Stomach (tissue), 9 donors: ENCODE measurements around the gene ANKFN1. TPM values are rescaled to one million over a fixed set of nuclear protein-coding genes. Genes with fewer than 3 reads are reported as not detected.

Experiments
- DNase-seq, 2 donors: peaks; one replicate each; pipeline versions ENCODE4 v3.0.0 to v3.0.0-alpha.2; 2013 to 2019
- H3K27ac ChIP-seq, 5 donors: fragments of 200-600 bp in 4 of 5; sonication (generic) in 4 of 5; one replicate each; pipeline ENCODE4 v1.5.1; 2013 to 2019; ENCODE audit warnings: mild to moderate bottlenecking in 1 of 5, moderate library complexity in 1 of 5
- H3K27me3 ChIP-seq, 3 donors: fragments of 200-600 bp; sonication (generic); one replicate each; pipeline ENCODE4 v1.5.1; 2017 to 2019; ENCODE audit warnings: mixed run types in 1 of 3
- H3K36me3 ChIP-seq, 4 donors: fragments of 200-600 bp; sonication (generic); 1 replicate in 3 of 4; 2 replicates in 1 of 4; pipeline ENCODE4 v1.5.1; 2016 to 2019
- H3K4me1 ChIP-seq, 4 donors: fragments of 200-600 bp; sonication (generic); one replicate each; pipeline ENCODE4 v1.5.1; 2016 to 2019
- H3K4me3 ChIP-seq, 4 donors: fragments of 200-600 bp; sonication (generic) in 3 of 4; one replicate each; pipeline ENCODE4 v1.5.1; 2016 to 2019; ENCODE audit warnings: mild to moderate bottlenecking in 1 of 4
- H3K9me3 ChIP-seq, 4 donors: fragments of 200-600 bp; sonication (generic); one replicate each; pipeline ENCODE4 v1.5.1; 2016 to 2019
- CTCF ChIP-seq, 7 experiments: fragments of 450-650 bp in 4 of 7; fragments of 200-600 bp in 3 of 7; sonication (generic) in 3 of 7; IDR thresholded peaks; one replicate each; pipeline ENCODE4 v1.5.1; 2016 to 2019; ENCODE audit warnings: antibody characterized with exemption in 7 of 7, control low read depth in 2 of 7, mild to moderate bottlenecking in 1 of 7
- EP300 ChIP-seq: sonication (generic); formaldehyde crosslinking; IDR thresholded peaks from one replicate; pipeline ENCODE4 v1.6.1; 2017; ENCODE audit warnings: antibody characterized with exemption
- POLR2A ChIP-seq, 4 donors: fragments of 450-650 bp; IDR thresholded peaks; one replicate each; pipeline ENCODE4 v1.6.1; 2016; ENCODE audit warnings: antibody characterized with exemption in 4 of 4, control low read depth in 2 of 4, mild to moderate bottlenecking in 1 of 4, moderate library complexity in 1 of 4
- POLR2AphosphoS5 ChIP-seq, 3 donors: sonication (generic); formaldehyde crosslinking; IDR thresholded peaks; one replicate each; pipeline ENCODE4 v1.6.1; 2016; ENCODE audit warnings: antibody characterized with exemption in 3 of 3
- WGBS, 5 donors: extraction: QIAGEN DNeasy Blood & Tissue Kit in 3 of 5; methylation state at CpG; one replicate each; pipeline versions ENCODE4 v1.1.5 to v1.1.7; 2013 to 2018; 5-methylcytosine and 5-hydroxymethylcytosine counted together
- intact Hi-C: fragments of 100-400 bp; cut with DNase I; formaldehyde crosslinking; loops from one replicate; pipeline ENCODE4 v1.15.1; 2023; ENCODE audit warnings: low total_unique reads
- polyA plus RNA-seq, 3 donors: library from polyadenylated mRNA; stranded (reverse); fragments of 200-250 nt; gene quantifications; one replicate each; pipeline ENCODE4 v1.2.3, GENCODE V29; 2013
- total RNA-seq, 5 donors: library from RNA; depleted of rRNA; stranded (reverse); fragments of >200 nt; gene quantifications; one replicate each; pipeline versions ENCODE4 v1.1.0 to v1.2.3, GENCODE V29; 2014 to 2016
- donor health status: healthy with polysubstance abuse.
- donor health status: Bipolar disorder and iron deficiency.
- donor health status: healthy.

Gene ANKFN1
- total and polyA plus RNA-seq, 8 donors: 0.10 to 2.9 (median 1.3) TPM; not detected in 4

- Histone ChIP-seq H3K9me3 (no peaks in the 10 kb centered on the region), H3K27me3 (no peaks in the 10 kb centered on the region), H3K4me1 (no peaks in the 10 kb centered on the region), H3K27ac (no peak overlapping the region), H3K36me3 (no peaks in the 10 kb centered on the region), H3K4me3 (no peak overlapping the region)
- no peak for TF ChIP-seq POLR2AphosphoS5 (IDR thresholded peaks at IDR 0.05)
- no peak for TF ChIP-seq POLR2A (IDR thresholded peaks at IDR 0.05)
- intact Hi-C loops: no loop called here
- no peak for DNase-seq
- 60 to 89% (median 77%) methylated on average over 1 of the region's 1 CpG for WGBS, 5 donors
These were observed 151.7 kb downstream of the ANKFN1 start for GRCh38 chr17:56305007-56305406.

- no peaks in the 10 kb centered on the region for H3K36me3 ChIP-seq
- no peak for DNase-seq
- intact Hi-C loops: loop anchor here (10.0 kb wide), 1 partner anchor 785 kb away; no protein-coding TSS in a partner anchor
- no peak overlapping the region for H3K4me3 ChIP-seq
- no peak overlapping the region for H3K27ac ChIP-seq
- H3K27me3 ChIP-seq: no peaks in the 10 kb centered on the region
- WGBS, 5 donors: 81 to 90% (median 88%) methylated on average over 8 of the region's 8 CpGs
- H3K9me3 ChIP-seq: no peaks in the 10 kb centered on the region
- TF ChIP-seq POLR2AphosphoS5 (IDR thresholded peaks at IDR 0.05) (no peak), CTCF (IDR thresholded peaks at IDR 0.05) (no peak), EP300 (no peak), POLR2A (IDR thresholded peaks at IDR 0.05) (no peak)
- no peaks in the 10 kb centered on the region for H3K4me1 ChIP-seq
These were observed 156.6 kb downstream of the ANKFN1 start for GRCh38 chr17:56309897-56310296.

- WGBS, 5 donors: 52 to 81% (median 78%) methylated on average over 5 of the region's 5 CpGs
- Histone ChIP-seq H3K36me3 (no peaks in the 10 kb centered on the region), H3K27me3 (no peaks in the 10 kb centered on the region), H3K27ac (no peak overlapping the region), H3K4me3 (no peak overlapping the region), H3K9me3 (no peaks in the 10 kb centered on the region), H3K4me1 (no peaks in the 10 kb centered on the region)
- intact Hi-C loops: loop anchor here (10.0 kb wide), 1 partner anchor 786 kb away; no protein-coding TSS in a partner anchor
- DNase-seq: no peak
- TF ChIP-seq EP300: no peak
- TF ChIP-seq POLR2A (IDR thresholded peaks at IDR 0.05): no peak
- TF ChIP-seq CTCF (IDR thresholded peaks at IDR 0.05): no peak
- TF ChIP-seq POLR2AphosphoS5 (IDR thresholded peaks at IDR 0.05): no peak
These were observed 157.5 kb downstream of the ANKFN1 start for GRCh38 chr17:56310782-56311181.

GRCh38 chr17:56313201-56313600 is 159.9 kb downstream of the ANKFN1 start:
- intact Hi-C loops: loop anchor here (10.0 kb wide), 1 partner anchor 788 kb away; no protein-coding TSS in a partner anchor
- no peak for DNase-seq

GRCh38 chr17:56314026-56314425 is 160.8 kb downstream of the ANKFN1 start:
- Histone ChIP-seq H3K9me3 (no peaks in the 10 kb centered on the region), H3K4me3 (no peak overlapping the region), H3K27ac (no peak overlapping the region), H3K27me3 (no peaks in the 10 kb centered on the region), H3K36me3 (no peaks in the 10 kb centered on the region), H3K4me1 (no peaks in the 10 kb centered on the region)
- intact Hi-C loops: loop anchor here (10.0 kb wide), 1 partner anchor 789 kb away; no protein-coding TSS in a partner anchor
- DNase-seq: no peak
- no peak for TF ChIP-seq EP300
- no peak for TF ChIP-seq POLR2AphosphoS5 (IDR thresholded peaks at IDR 0.05)
- TF ChIP-seq CTCF (IDR thresholded peaks at IDR 0.05): no peak
- no peak for TF ChIP-seq POLR2A (IDR thresholded peaks at IDR 0.05)
- 54 to 85% (median 56%) methylated on average over 3 of the region's 3 CpGs for WGBS, 5 donors

More at GRCh38 chr17:56313201-56313600, 159.9 kb downstream of the ANKFN1 start:
- Histone ChIP-seq H3K36me3 (no peaks in the 10 kb centered on the region), H3K4me1 (no peaks in the 10 kb centered on the region), H3K27me3 (no peaks in the 10 kb centered on the region), H3K9me3 (no peaks in the 10 kb centered on the region), H3K27ac (peak overlapping the region in 1 of 5 donors; percentile 7), H3K4me3 (no peak overlapping the region)
- TF ChIP-seq POLR2A (IDR thresholded peaks at IDR 0.05) (no peak), EP300 (no peak), POLR2AphosphoS5 (IDR thresholded peaks at IDR 0.05) (no peak)
